NT2/D1 (cell line): ENCODE data around the gene GAL3ST1.

Experiments
- DNase-seq: peaks from one replicate; pipeline ENCODE4 v3.0.0-alpha.2; 2011; ENCODE audit warnings: low read depth, low spot score
- H3K27me3 ChIP-seq: 2 replicates; pipeline ENCODE4 v1.6.0; 2011; ENCODE audit warnings: mild to moderate bottlenecking; ENCODE audit not compliant: insufficient read length, insufficient read depth
- H3K36me3 ChIP-seq: 2 replicates; pipeline ENCODE4 v1.6.1; 2011; ENCODE audit warnings: mild to moderate bottlenecking, low read length, mixed read lengths; ENCODE audit not compliant: insufficient read depth, insufficient read length
- H3K4me1 ChIP-seq: 2 replicates; pipeline ENCODE4 v1.5.1; 2011; ENCODE audit not compliant: insufficient read depth, insufficient read length
- H3K4me3 ChIP-seq: 2 replicates; pipeline ENCODE4 v1.5.1; 2011; ENCODE audit warnings: low read depth; ENCODE audit not compliant: insufficient read length
- H3K9ac ChIP-seq: 2 replicates; pipeline ENCODE4 v1.6.0; 2011; ENCODE audit warnings: low read depth; ENCODE audit not compliant: insufficient read length
- H3K9me3 ChIP-seq: 2 replicates; pipeline ENCODE4 v1.5.1; 2011; ENCODE audit warnings: mild to moderate bottlenecking, low read length; ENCODE audit not compliant: insufficient read depth
- SUZ12 ChIP-seq: IDR thresholded peaks from 2 replicates; pipeline ENCODE4 v1.6.1; 2011; ENCODE audit not compliant: insufficient read length, insufficient read depth; ENCODE audit errors: extremely low read depth
- YY1 ChIP-seq: IDR thresholded peaks from 2 replicates; pipeline ENCODE4 v1.6.1; 2011; ENCODE audit not compliant: insufficient read length, insufficient read depth
- ZNF274 ChIP-seq: IDR thresholded peaks from 2 replicates; pipeline ENCODE4 v1.6.1; 2011; ENCODE audit warnings: mild to moderate bottlenecking, low read depth, low read length

The GAL3ST1 gene

DNA sequence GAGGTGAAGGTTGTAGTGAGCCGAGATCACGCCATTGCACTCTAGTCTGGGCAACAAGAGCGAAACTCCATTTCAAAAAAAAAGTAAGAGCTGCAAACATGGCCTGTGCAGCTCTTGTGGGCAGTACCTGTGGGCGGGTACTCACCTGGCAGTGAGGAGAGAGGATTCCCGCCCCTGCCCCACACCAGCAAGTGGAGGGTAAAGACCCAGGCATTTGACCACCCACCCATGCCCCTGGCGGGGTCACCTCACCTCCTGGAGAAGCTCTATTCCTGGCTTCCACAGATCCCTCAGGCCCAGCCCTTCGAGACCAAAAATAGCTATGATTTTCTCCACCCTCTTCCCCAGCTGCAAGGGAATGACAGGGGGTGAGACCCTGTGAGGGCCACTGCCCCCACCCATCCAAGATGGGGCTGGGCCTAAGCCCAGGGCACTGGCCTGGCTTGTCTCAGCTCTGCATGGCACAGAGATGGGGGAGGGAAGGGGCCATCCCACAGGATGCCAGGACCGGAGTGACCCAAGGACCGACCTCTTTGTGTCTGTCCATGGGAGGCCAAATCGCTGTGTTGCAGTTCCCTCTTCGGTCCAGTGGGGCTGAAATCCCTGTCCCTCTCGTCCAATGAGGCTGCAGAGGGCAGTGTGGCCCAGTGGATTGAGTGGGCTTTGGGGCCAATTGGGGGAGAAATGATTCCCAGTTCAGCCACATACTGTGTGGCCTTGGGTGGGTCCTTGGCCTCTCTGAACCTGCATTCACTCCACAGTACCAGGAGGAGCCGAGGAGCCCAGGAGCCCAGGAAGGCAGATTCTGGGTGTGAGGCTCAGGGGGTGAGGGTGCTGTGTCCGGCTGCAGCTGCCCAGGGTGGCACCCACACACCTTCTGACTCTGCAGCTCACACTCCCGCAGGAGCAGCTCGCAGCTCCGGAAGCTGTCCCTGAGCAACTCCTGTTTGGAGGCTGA, 42.5 kb downstream of the GAL3ST1 start:
- Histone ChIP-seq H3K9ac (no peak overlapping the region), H3K4me3 (no peak overlapping the region), H3K9me3 (no peaks in the 10 kb centered on the region), H3K4me1 (peaks cover 2% of the 10 kb centered on the region), H3K27me3 (no peaks in the 10 kb centered on the region), H3K36me3 (no peaks in the 10 kb centered on the region)
- TF ChIP-seq SUZ12: no peak
- DNase-seq: no peak

DNA sequence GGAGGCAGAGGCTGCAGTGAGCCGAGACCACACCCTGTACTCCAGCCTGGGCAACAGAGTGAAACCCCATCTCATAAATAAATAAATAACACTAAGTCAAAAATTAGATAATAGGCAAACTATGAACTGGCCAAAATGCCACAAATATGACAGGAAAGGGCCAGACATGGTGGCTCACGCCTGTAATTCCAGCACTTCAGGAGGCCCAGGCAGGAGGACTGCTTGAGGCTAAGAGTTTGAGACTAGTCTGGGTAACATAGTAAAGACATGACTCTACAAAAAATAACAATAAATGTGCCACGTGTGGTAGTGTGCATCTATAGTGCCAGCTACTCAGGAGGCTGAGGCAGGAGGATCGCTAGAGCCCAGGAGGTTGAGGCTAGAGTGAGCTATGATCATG, 47.8 kb downstream of the GAL3ST1 start:
- no peak overlapping the region for H3K4me3 ChIP-seq
- no peaks in the 10 kb centered on the region for H3K27me3 ChIP-seq
- TF ChIP-seq SUZ12: no peak
- no peak for TF ChIP-seq ZNF274
- TF ChIP-seq YY1: no peak
- DNase-seq: no peak
- H3K4me1 ChIP-seq: no peaks in the 10 kb centered on the region
- no peaks in the 10 kb centered on the region for H3K9me3 ChIP-seq
- H3K9ac ChIP-seq: no peak overlapping the region
- no peaks in the 10 kb centered on the region for H3K36me3 ChIP-seq

DNA sequence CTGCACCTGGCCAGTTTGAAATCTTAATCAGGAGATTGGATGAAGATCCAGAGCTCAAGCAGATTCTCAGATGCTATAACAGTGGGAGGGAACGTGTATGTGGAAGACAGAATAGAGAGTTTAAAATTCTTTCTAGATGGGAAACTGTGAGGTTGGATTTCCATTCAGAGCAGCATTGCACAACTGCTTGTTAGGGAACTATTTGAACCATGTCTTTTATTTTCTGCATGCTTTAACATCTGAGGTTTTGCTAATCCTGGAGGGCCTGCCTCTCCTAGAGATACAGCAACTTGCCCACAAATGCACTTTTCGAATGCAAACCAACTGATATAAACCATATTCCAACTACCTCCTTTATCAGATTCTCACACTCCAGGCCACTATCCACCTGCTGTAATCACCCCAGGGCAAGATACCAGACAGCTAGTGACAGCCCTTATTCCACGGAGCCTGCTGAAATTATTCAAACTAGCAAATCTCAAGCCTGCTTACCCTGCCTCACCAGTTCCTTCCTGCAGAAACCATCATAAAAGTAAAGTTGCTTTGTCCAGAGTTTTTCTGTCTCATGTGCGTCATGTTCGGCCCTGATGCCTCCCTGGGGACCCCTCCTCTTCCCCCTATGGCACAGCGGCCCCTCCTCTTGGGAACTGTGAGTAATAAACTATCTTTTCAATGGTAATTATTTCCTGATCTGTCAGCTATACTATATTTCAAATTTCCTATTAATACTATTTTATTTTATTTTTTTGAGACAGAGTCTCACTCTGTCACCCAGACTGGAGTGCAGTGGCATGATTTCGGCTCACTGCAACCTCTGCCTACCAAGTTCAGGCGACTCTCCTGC, 50.6 kb downstream of the GAL3ST1 start:
- H3K27me3 ChIP-seq: no peaks in the 10 kb centered on the region
- H3K9me3 ChIP-seq: no peaks in the 10 kb centered on the region
- H3K4me3 ChIP-seq: no peak overlapping the region
- no peak overlapping the region for H3K9ac ChIP-seq
- DNase-seq: no peak
- H3K36me3 ChIP-seq: no peaks in the 10 kb centered on the region
- no peak for TF ChIP-seq ZNF274
- no peak for TF ChIP-seq YY1
- no peak for TF ChIP-seq SUZ12
- H3K4me1 ChIP-seq: no peaks in the 10 kb centered on the region

DNA sequence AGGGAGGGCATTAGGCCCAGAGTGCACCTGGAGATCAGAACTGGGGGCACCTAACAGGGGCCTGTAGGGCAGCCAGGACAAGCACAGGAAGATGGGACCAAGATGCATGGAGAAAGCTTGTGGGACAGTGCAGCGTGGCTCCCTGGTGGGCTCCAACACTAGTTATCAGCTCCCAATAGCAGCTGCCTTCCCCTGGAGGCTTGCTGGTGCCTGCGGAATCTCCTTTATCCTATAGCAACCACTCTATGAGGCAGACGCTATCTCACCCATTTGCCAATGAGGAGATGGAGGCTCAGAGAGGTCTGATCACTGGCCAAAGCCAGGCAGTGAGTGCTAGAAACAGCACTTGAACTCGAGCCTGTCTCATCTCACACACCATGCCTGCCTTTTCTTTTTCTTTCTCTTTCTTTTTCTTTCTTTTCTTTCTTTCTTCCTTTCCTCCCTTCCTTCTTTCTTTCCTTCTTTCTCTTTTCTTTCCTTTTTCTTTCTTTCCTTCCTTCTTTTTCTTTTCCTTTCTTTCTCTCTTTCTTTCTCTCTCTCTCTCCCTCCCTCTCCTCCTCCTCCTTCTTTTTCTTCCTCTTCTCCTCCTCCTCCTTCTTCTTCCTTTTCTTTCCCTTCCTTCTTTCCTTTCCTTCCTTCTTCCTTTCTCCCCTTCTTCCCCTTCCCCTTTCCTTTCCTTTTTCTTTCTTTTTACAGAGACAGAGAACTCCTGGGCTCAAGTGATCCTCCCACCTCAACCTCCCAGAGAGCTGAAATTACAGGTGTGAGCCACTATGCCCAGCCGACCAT, 52.9 kb downstream of the GAL3ST1 start:
- TF ChIP-seq SUZ12: no peak
- no peak for TF ChIP-seq YY1
- no peak for TF ChIP-seq ZNF274
- no peak overlapping the region for H3K9ac ChIP-seq

DNA sequence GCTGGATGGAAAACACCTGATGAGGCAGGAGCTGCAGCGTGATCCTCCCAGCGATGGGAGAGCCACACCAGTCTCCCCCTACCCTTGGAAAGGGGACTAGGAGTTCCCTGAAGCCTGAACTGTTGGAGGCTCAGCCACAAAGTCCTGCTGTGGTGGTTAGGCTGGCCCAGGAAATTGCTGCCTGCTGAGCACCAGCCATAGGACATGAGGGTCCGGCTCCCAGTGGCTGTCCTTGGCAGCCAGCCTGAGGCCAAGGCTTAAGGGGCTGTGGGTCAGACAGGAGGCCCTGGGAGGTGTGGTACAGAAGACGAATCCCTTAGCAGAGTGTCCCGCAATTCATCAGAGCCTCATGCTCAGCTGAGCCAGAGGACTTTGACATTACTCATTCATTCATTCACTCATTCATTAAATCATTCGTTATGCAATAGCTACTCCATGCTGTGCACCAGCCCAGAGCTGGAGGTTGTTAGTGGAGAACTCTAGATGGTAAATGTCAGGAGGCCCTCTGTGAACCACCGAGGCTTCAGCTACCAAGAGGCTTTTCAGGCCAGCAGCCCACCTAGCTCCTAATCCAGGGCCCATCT, 54.5 kb downstream of the GAL3ST1 start:
- TF ChIP-seq YY1 (no peak), SUZ12 (no peak), ZNF274 (no peak)
- no peaks in the 10 kb centered on the region for H3K36me3 ChIP-seq
- no peak overlapping the region for H3K4me3 ChIP-seq
- H3K9me3 ChIP-seq: no peaks in the 10 kb centered on the region
- H3K4me1 ChIP-seq: no peaks in the 10 kb centered on the region
- no peak overlapping the region for H3K9ac ChIP-seq
- H3K27me3 ChIP-seq: no peaks in the 10 kb centered on the region
- DNase-seq: no peak

More for the DNA sequence above, 52.9 kb downstream of the GAL3ST1 start:
- Histone ChIP-seq H3K27me3 (no peaks in the 10 kb centered on the region), H3K4me1 (no peaks in the 10 kb centered on the region), H3K4me3 (no peak overlapping the region), H3K9me3 (no peaks in the 10 kb centered on the region), H3K36me3 (no peaks in the 10 kb centered on the region)
- DNase-seq: no peak

DNA sequence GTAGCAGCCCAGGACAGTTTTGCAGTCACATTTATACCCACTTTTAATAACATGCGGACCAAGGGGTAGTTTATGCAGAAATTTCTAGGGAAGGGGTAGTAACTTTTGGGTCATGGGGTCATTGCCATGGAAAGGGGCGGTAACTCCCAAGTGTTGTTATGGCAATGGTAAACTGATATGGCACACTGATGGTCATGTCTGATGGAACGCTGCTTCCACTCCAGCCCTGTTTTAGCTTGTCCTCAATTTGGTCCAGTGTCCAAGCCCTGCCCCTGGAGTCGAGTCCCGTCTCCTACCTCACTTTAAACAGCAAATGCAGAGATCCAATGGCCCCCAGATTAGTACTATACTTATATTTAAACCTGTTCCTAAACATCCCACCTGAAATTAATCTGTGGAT, 57.7 kb downstream of the GAL3ST1 start:
- H3K4me1 ChIP-seq: no peaks in the 10 kb centered on the region
- H3K27me3 ChIP-seq: no peaks in the 10 kb centered on the region
- H3K9me3 ChIP-seq: peaks cover 4% of the 10 kb centered on the region; the same call in 1 of the 2 replicates
- no peak for TF ChIP-seq ZNF274
- no peak for TF ChIP-seq YY1
- TF ChIP-seq SUZ12: no peak
- no peak for DNase-seq
- no peak overlapping the region for H3K9ac ChIP-seq
- no peak overlapping the region for H3K4me3 ChIP-seq
- no peaks in the 10 kb centered on the region for H3K36me3 ChIP-seq

DNA sequence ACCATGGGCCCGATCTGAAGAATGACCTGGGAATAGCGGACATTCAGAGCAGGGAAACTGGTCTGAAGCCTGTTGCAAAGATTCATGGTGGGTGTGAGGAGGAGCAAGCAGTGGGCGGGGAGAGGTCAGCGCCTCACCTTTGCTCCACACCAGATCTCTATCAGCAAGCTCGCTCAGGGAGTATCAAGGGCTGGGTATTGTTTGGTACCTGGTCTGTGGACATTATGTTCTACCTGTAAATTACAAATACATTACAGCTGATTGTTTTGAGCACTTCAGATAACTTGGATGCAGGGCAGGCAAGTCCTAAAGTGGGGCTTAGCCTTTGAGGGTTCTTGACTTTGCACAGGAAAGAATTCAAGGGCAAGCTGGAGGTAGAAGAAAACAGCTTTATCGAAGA, 58.2 kb downstream of the GAL3ST1 start:
- H3K4me1 ChIP-seq: no peaks in the 10 kb centered on the region
- H3K4me3 ChIP-seq: no peak overlapping the region
- DNase-seq: no peak
- no peaks in the 10 kb centered on the region for H3K36me3 ChIP-seq
- TF ChIP-seq ZNF274 (no peak), YY1 (no peak), SUZ12 (no peak)
- H3K9me3 ChIP-seq: peaks cover 5% of the 10 kb centered on the region; the same call in 1 of the 2 replicates
- no peaks in the 10 kb centered on the region for H3K27me3 ChIP-seq
- no peak overlapping the region for H3K9ac ChIP-seq
